Hematopoietic multipotent progenitor cell treated with erythropoietin and hydrocortisone succinate and interleukin-3 and kit ligand, for 4 days (in vitro differentiated cells): Measurements from ENCODE around the gene GJB2.

Source experiments
- DNase-seq: peaks from one replicate; pipeline ENCODE4 v3.0.0-alpha.2; 2015

Gene GJB2

DNA sequence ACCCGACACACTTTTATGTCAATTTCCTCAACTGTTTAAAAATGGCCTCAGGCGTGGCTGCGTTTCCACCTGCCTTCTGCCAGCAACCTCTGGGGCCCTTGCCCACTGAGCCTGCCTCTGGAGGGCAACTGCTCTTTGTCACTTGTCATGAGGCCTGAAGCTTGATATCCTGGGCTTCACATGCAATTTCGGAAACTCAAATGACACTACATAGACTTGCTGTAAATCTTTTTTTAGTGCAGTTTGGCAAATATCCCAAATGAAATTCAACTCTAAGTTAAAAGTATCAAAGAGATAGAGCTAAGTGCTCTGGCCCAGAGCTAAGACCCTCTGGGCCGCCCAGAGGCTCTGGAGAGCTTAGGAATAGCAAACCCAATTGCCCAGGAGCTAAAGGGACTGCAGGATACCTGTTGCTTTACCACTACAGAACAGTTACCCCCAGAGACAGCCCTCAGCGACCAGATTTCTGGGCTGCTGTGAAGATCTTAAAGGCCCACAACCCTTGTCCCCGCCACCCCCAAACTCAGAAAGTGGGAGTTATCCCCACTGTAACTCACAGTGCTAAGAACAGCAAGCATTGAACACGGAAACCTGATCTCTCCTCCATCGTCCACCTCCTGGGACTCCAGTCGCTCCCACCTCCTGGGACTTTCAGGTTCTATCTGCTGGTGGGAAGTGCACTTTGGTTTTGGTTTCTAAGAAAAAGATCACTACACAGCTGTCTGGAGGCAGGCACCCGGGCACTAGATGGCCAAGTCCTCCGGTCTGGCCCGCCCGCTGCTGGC, 51.3 kb downstream of the GJB2 start:
- DNase-seq = no peak

DNA sequence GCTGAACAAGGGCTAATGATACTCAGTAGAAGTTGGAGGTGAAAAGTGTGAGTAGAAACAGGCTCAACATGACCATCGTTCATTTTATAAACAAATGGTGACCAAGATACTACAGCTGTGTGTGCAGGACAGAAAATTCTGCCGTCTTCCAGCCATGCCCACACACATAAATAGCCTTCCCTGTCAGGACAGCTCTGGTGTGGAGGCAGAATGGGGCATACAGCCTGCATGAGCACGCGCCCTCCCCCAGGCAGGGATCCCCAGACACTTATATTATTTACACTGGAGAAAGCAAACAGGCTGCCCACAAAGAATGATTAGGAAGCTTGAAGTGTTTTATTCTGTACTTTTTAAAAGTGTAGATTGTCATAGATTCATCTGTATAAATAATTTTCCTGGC, 52.3 kb downstream of the GJB2 start:
- no peak for DNase-seq

DNA sequence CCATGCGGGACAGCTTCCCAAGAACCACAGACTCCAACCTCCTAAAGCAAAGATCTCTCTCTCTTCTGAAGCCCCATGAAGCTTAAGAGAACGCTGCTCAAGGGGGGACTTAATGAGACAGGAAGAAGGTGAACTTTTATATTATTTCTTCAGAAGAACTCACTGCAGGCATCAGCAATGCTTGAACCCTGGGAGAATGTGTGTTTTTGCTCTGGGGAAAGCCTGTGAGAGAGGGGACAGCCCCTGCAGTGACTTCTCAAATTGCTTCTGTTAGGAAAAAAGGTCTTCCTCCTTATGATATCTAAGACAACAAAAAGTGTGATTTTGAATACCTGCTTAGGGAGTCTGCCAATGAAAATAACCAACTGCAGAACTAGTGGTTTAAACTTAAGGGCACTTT, 54.9 kb downstream of the GJB2 start:
- DNase-seq = no peak
